Fibroblast of pulmonary artery (primary cell): ENCODE data around the gene GRB10.

ENCODE experiments used
- DNase-seq: peaks from one replicate; pipeline ENCODE4 v3.0.0-alpha.2; 2010; ENCODE audit warnings: low read depth
- H3K4me3 ChIP-seq: replicated peaks from 2 replicates; pipeline ENCODE4 v1.5.1; 2011; ENCODE audit warnings: low read depth, mild to moderate bottlenecking, control low read depth, low read length, moderate library complexity
- CTCF ChIP-seq: IDR thresholded peaks from 2 replicates; pipeline ENCODE4 v1.5.1; 2011; ENCODE audit warnings: mild to moderate bottlenecking, control low read depth, low read length, inconsistent platforms; ENCODE audit errors: missing control alignments

The GRB10 gene

GRCh38 chr7:50620433-50620832 lies 162.3 kb downstream of the GRB10 start:
- DNase-seq: no peak
- no peak for TF ChIP-seq CTCF
- H3K4me3 ChIP-seq: no peak overlapping the region

GRCh38 chr7:50619684-50620083 lies 163.0 kb downstream of the GRB10 start:
- DNase-seq: no peak
- no peak for TF ChIP-seq CTCF

GRCh38 chr7:50618281-50618680 lies 164.4 kb downstream of the GRB10 start:
- no peak for TF ChIP-seq CTCF
- DNase-seq: no peak
- no peak overlapping the region for H3K4me3 ChIP-seq

More at GRCh38 chr7:50619684-50620083, 163.0 kb downstream of the GRB10 start:
- H3K4me3 ChIP-seq: no peak overlapping the region

GRCh38 chr7:50615519-50616080 lies 167.1 kb downstream of the GRB10 start:
- TF ChIP-seq CTCF: no peak
- H3K4me3 ChIP-seq: no peak overlapping the region

GRCh38 chr7:50614721-50615518 lies 167.8 kb downstream of the GRB10 start:
- no peak overlapping the region for H3K4me3 ChIP-seq
- TF ChIP-seq CTCF: peak; percentile 27
- DNase-seq: no peak

More at GRCh38 chr7:50615519-50616080, 167.1 kb downstream of the GRB10 start:
- DNase-seq: no peak

- no peak for DNase-seq
- H3K4me3 ChIP-seq: no peak overlapping the region
- no peak for TF ChIP-seq CTCF
Observed at GRCh38 chr7:50613473-50613872, 169.2 kb downstream of the GRB10 start.
